ENCODE results near the gene IFRD2. TPM values are rescaled to one million over a fixed set of nuclear protein-coding genes. Genes with fewer than 3 reads are reported as not detected.
A peak's percentile ranks its signal among the peaks of the same experiment; 100 is the strongest.

The IFRD2 gene
- total RNA-seq, 1 donor from 2014 or later = 49.0 TPM

GRCh38 chr3:50258029-50258680 lies 34.1 kb downstream of the IFRD2 start:
- Mint-ChIP-seq H3K4me3 (ENCODE audit: low read depth) (no peak overlapping the region), H3K9me3 (ENCODE audit: low read depth) (no peaks in the 10 kb centered on the region), H3K27ac (peak overlapping the region; percentile 89), H3K27me3 (no peaks in the 10 kb centered on the region), H3K4me1 (ENCODE audit: low read depth) (peaks cover 31% of the 10 kb centered on the region), H3K36me3 (ENCODE audit: insufficient read depth) (peaks cover 11% of the 10 kb centered on the region)
- DNase-seq (ENCODE audit: low spot score, unreplicated experiment) = no peak
- no peak for TF ChIP-seq CTCF (IDR thresholded peaks at IDR 0.05; ENCODE audit: unreplicated experiment)

GRCh38 chr3:50256978-50257890 lies 35.0 kb downstream of the IFRD2 start:
- DNase-seq (ENCODE audit: low spot score, unreplicated experiment) = no peak
- H3K4me3 Mint-ChIP-seq (ENCODE audit: low read depth) = no peak overlapping the region
- peak overlapping the region; percentile 89 for H3K27ac Mint-ChIP-seq
- peaks cover 28% of the 10 kb centered on the region for H3K4me1 Mint-ChIP-seq (ENCODE audit: low read depth)
- H3K27me3 Mint-ChIP-seq = no peaks in the 10 kb centered on the region
- TF ChIP-seq CTCF (IDR thresholded peaks at IDR 0.05; ENCODE audit: unreplicated experiment) = peak; percentile 65
- no peaks in the 10 kb centered on the region for H3K9me3 Mint-ChIP-seq (ENCODE audit: low read depth)
- H3K36me3 Mint-ChIP-seq (ENCODE audit: insufficient read depth) = peaks cover 11% of the 10 kb centered on the region

GRCh38 chr3:50255251-50255615 lies 37.0 kb downstream of the IFRD2 start:
- no peak overlapping the region for H3K4me3 Mint-ChIP-seq (ENCODE audit: low read depth)
- no peak overlapping the region for H3K27ac Mint-ChIP-seq
- peaks cover 24% of the 10 kb centered on the region for H3K4me1 Mint-ChIP-seq (ENCODE audit: low read depth)
- H3K27me3 Mint-ChIP-seq = no peaks in the 10 kb centered on the region
- H3K36me3 Mint-ChIP-seq (ENCODE audit: insufficient read depth) = peaks cover 13% of the 10 kb centered on the region
- TF ChIP-seq CTCF (IDR thresholded peaks at IDR 0.05; ENCODE audit: unreplicated experiment) = no peak
- H3K9me3 Mint-ChIP-seq (ENCODE audit: low read depth) = no peaks in the 10 kb centered on the region
- no peak for DNase-seq (ENCODE audit: low spot score, unreplicated experiment)

- no peak for TF ChIP-seq CTCF (IDR thresholded peaks at IDR 0.05; ENCODE audit: unreplicated experiment)
- Mint-ChIP-seq H3K4me3 (ENCODE audit: low read depth) (no peak overlapping the region), H3K27ac (no peak overlapping the region), H3K36me3 (ENCODE audit: insufficient read depth) (peaks cover 13% of the 10 kb centered on the region), H3K4me1 (ENCODE audit: low read depth) (peaks cover 24% of the 10 kb centered on the region), H3K27me3 (no peaks in the 10 kb centered on the region), H3K9me3 (ENCODE audit: low read depth) (no peaks in the 10 kb centered on the region)
- DNase-seq (ENCODE audit: low spot score, unreplicated experiment) = no peak
Observed at GRCh38 chr3:50254577-50255250, 37.5 kb downstream of the IFRD2 start.

GRCh38 chr3:50251220-50251619 lies 41.0 kb downstream of the IFRD2 start:
- Mint-ChIP-seq H3K27ac (no peak overlapping the region), H3K27me3 (no peaks in the 10 kb centered on the region), H3K4me3 (ENCODE audit: low read depth) (no peak overlapping the region), H3K9me3 (ENCODE audit: low read depth) (no peaks in the 10 kb centered on the region), H3K4me1 (ENCODE audit: low read depth) (peaks cover 13% of the 10 kb centered on the region), H3K36me3 (ENCODE audit: insufficient read depth) (peaks cover 2% of the 10 kb centered on the region)
- no peak for DNase-seq (ENCODE audit: low spot score, unreplicated experiment)
- no peak for TF ChIP-seq CTCF (IDR thresholded peaks at IDR 0.05; ENCODE audit: unreplicated experiment)

Data from progenitor cell of endocrine pancreas (in vitro differentiated cells).